Motor neuron (in vitro differentiated cells): ENCODE data around the gene PDCD11. TPM values are rescaled to one million over a fixed set of nuclear protein-coding genes. Genes with fewer than 3 reads are reported as not detected.

Source experiments
- ATAC-seq, 8 experiments: fragments of 200-7000 bp; cut with Tn5 transposase; replicated peaks in 6 of 8; 2 replicates each; pipeline ENCODE4 v1.8.0; 2021; ENCODE audit warnings: mild to moderate bottlenecking in 8 of 8, moderate library complexity in 8 of 8
- H3K27ac ChIP-seq, 2 donors: fragments of 250-450 bp; sonication (Bioruptor Pico); 2 replicates each; pipeline ENCODE4 v1.9.0; 2021; ENCODE audit warnings: antibody characterized with exemption in 2 of 2, mild to moderate bottlenecking in 2 of 2, moderate library complexity in 1 of 2
- H3K4me1 ChIP-seq, 2 donors: fragments of 250-450 bp; sonication (Bioruptor Pico); replicated peaks in 1 of 2; 2 replicates each; pipeline ENCODE4 v1.6.1; 2021; ENCODE audit warnings: antibody characterized with exemption in 2 of 2, mild to moderate bottlenecking in 2 of 2, moderate library complexity in 1 of 2
- H3K4me3 ChIP-seq, 5 donors: fragments of 250-450 bp; sonication (Bioruptor Pico); 2 replicates each; pipeline ENCODE4 v1.9.0; 2021; ENCODE audit warnings: antibody characterized with exemption in 5 of 5, mild to moderate bottlenecking in 5 of 5, moderate library complexity in 4 of 5
- WGBS, 10 experiments: fragments of 450-650 bp; shearing (Covaris generic); methylation state at CpG; one replicate each; pipeline ENCODE4 v1.0.0; 2022; 5-methylcytosine and 5-hydroxymethylcytosine counted together
- in situ Hi-C, 9 experiments: fragments of 400-800 bp; cut with MboI; loops; one replicate each; pipeline ENCODE4 v1.15.0; 2021; ENCODE audit warnings: low sequenced_read_pairs in 9 of 9, low pct_unique_long_range_greater_than_20kb in 2 of 9; ENCODE audit not compliant: unreplicated experiment in 9 of 9
- total RNA-seq, 8 experiments: library from RNA; unstranded; fragments of 300-600 nt; gene quantifications; 2 replicates each; pipeline versions ENCODE4 v1.2.3 to v1.2.4, GENCODE V29; 2022

The PDCD11 gene
- total RNA-seq, 8 experiments from 2014 or later: 20.6 to 60.1 (median 39.2) TPM

DNA sequence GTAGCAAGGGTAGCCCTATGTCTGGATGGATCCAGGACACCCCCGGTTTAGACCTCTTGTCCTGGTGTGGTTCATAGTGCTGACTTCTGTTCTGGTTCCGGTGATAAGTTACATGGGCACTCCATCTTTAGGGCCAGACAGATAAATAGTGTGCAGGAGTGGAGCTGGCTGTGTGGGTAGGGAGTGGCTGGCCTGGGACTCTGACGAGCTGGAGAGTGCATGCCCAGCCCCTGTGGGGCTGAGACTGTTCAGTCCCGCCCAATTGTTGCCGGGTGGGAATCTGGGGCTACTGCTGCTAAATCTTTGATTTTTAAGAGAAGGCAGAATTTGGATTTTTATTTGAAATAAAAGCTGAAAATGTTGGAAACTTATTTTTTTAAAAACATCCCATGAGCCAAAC, 27.3 kb downstream of the PDCD11 start:
- Histone ChIP-seq H3K4me3 (no peak overlapping the region), H3K4me1 (no peaks in the 10 kb centered on the region), H3K27ac (no peak overlapping the region)
- WGBS, 10 experiments: 53 to 100% (median 90%) methylated on average over 1 to 4 of the region's 5 CpGs; no CpG with 5 or more reads in 6 of the 10 experiments
- in situ Hi-C loops: loop anchor here in 1 of 9 experiments (25.0 kb wide), 1 partner anchor 164 kb away; no protein-coding TSS in a partner anchor
- ATAC-seq: peak in 2 of 8 experiments; percentile 75 to 87

DNA sequence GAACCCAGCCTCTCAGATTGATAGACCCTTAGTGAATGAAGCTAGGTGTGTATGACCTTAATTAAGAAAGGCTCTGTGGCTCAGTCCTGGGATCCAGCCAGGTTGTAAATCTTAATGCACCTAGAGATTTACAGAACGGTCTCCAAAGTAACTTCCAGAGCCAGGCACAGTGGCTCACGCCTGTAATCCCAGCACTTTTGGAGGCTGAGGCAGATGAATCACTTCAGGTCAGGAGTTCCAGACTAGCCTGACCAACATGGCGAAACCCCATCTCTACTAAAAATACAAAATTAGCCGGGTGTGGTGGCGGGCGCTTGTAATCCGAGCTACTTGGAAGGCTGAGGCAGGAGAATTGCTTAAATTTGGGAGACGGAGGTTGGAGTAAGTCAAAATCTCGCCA, 31.4 kb downstream of the PDCD11 start:
- WGBS, 10 experiments: 76 to 98% (median 90%) methylated on average over 4 to 9 of the region's 9 CpGs; no CpG with 5 or more reads in 1 of the 10 experiments

DNA sequence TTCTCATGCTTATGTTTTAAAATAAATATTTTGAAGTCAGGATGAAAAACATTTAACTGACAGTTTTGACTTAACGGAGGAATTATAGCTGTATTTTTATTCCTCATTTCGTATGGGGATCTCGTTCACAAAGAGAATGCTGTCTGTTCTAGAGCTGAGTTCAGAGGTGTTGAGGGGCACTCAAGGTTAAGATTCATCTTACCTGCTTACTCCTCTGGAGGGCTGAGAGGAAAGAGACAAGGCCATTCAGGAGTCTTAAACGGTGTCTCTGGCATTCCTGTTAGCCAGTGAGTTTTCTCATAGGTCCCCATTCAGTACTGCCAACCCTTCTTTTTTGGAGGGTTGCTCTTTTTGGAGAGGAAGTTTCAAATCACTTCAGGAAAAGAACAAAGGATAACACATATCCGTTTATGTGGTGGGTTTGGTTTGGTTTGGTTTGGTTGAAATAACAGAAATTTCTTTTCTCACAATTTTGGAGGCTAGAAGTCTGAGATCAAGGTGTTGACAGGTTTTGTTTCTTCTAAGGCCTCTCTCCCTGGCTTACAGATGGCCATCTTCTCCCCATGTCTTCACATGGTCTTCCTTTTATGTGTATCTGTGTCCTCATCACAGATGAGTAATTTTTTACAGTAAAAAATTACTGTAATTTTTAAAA, 32.7 kb downstream of the PDCD11 start:
- Histone ChIP-seq H3K27ac (no peak overlapping the region), H3K4me3 (no peak overlapping the region), H3K4me1 (no peaks in the 10 kb centered on the region)
- 17 to 100% (median 87%) methylated on average over 1 to 5 of the region's 5 CpGs; no CpG with 5 or more reads in 1 of the 10 experiments for WGBS, 10 experiments
- no peak for ATAC-seq
- in situ Hi-C loops: no loop called here

More for the DNA sequence above, 31.4 kb downstream of the PDCD11 start:
- Histone ChIP-seq H3K27ac (no peak overlapping the region), H3K4me1 (no peaks in the 10 kb centered on the region), H3K4me3 (no peak overlapping the region)
- no peak for ATAC-seq
- in situ Hi-C loops: no loop called here

DNA sequence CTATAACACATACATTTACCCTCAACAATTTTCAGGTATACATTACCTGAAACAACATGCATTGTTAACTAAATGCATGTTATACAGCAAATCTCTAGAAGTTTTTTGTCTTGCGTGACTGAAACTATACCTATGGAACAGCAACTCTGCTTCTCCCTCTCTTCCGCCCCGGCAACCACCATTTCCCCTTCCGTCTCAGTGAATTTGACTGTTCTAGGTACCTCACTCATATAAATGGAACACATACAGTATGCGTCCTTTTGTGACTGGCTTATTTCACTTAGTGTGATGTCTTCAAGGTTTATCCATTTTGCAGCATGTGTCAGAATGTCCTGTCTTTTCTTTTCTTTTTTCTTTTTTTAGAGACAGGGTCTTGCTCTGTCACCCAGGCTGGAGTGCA, 33.2 kb downstream of the PDCD11 start:
- Histone ChIP-seq H3K4me3 (no peak overlapping the region), H3K27ac (no peak overlapping the region), H3K4me1 (no peaks in the 10 kb centered on the region)
- ATAC-seq: no peak
- in situ Hi-C loops: no loop called here
- WGBS, 10 experiments: 83 to 100% (median 96%) methylated on average over 2 to 5 of the region's 5 CpGs; no CpG with 5 or more reads in 1 of the 10 experiments

DNA sequence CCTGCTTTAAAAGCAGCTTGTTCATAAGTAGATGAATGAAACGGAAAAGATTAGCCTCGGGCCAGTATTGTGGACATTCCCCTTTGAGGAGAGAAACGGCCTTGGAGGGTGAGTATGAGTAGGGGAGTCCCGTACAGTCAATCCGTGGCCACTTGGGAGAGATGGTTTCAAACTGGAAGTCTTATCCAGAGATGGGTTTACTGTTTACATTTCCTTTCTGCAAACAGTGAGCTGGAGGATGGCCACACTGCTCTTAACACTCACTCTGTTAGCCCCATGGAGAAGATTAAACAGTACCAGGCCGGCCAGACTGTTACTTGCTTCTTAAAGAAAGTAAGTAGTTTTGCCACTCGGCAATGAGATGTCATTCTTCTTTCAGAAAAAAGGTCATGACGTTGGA, 35.5 kb downstream of the PDCD11 start:
- in situ Hi-C loops: no loop called here
- peak in 2 of 8 experiments; percentile 32 to 89 for ATAC-seq
- Histone ChIP-seq H3K4me1 (no peaks in the 10 kb centered on the region), H3K4me3 (no peak overlapping the region), H3K27ac (no peak overlapping the region)
- 65 to 96% (median 87%) methylated on average over 2 to 8 of the region's 8 CpGs for WGBS, 10 experiments

DNA sequence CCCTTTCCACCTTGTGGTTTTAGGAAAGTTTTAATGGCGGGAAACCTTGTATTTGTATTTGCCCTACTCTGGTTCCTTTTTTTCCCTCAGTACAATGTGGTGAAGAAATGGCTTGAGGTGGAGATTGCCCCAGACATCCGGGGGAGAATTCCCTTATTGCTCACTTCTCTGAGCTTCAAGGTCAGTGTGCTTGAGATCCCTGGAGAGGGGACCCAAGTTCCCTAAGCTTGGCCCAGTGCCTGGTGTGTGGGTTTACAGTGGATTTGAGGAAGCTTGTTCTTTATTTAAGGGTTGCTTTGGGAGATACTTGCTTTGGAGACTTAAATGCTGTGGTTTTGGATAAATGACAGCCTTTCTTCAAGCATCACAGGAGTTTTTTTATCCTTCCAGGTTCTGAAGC, 37.4 kb downstream of the PDCD11 start:
- H3K27ac ChIP-seq: no peak overlapping the region
- in situ Hi-C loops: no loop called here
- H3K4me1 ChIP-seq: no peaks in the 10 kb centered on the region
- no peak for ATAC-seq
- 67 to 100% (median 86%) methylated on average over 1 to 2 of the region's 2 CpGs; no CpG with 5 or more reads in 7 of the 10 experiments for WGBS, 10 experiments
- H3K4me3 ChIP-seq: no peak overlapping the region

DNA sequence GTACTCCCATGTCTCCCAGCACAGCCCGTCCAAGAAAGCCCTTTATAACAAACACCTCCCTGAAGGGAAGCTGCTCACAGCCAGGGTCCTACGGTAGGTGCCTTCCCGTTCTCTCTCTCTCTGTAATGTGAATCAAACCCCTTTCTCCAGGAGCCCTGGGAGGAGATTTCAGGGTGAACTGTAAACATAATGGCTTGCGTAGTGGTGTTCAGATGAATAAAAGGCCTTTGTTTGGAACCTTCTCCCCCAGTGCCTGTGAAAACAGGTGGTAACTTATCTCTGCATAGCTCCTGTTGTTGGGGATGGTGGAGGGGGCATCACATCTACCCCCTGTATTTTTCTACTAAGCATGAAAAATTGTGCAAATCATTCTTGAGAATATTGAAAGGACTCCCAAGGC, 43.4 kb downstream of the PDCD11 start:
- no peak for ATAC-seq
- no peak overlapping the region for H3K4me3 ChIP-seq
- 74 to 95% (median 90%) methylated on average over 2 to 4 of the region's 4 CpGs; no CpG with 5 or more reads in 5 of the 10 experiments for WGBS, 10 experiments
- in situ Hi-C loops: no loop called here
- H3K27ac ChIP-seq: no peak overlapping the region
- no peaks in the 10 kb centered on the region for H3K4me1 ChIP-seq

DNA sequence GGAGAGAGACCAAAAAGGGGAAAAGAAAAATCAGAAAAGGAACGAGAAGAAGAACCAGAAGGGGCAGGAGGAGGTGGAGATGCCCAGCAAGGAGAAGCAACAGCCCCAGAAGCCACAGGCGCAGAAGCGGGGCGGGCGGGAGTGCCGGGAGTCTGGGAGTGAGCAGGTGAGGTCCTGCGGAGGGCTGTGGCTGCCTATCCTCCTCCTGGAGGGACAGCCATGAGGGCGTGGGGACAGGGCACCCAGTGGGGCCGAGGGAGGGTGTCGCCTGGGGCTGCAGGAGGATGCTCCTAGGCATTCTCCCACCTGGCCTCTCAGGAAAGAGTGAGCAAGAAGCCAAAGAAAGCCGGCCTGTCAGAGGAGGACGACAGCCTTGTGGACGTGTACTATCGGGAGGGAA, 44.0 kb downstream of the PDCD11 start:
- H3K27ac ChIP-seq: no peak overlapping the region
- no peak for ATAC-seq
- 70 to 100% (median 100%) methylated on average over 2 to 3 of the region's 14 CpGs; no CpG with 5 or more reads in 7 of the 10 experiments for WGBS, 10 experiments

DNA sequence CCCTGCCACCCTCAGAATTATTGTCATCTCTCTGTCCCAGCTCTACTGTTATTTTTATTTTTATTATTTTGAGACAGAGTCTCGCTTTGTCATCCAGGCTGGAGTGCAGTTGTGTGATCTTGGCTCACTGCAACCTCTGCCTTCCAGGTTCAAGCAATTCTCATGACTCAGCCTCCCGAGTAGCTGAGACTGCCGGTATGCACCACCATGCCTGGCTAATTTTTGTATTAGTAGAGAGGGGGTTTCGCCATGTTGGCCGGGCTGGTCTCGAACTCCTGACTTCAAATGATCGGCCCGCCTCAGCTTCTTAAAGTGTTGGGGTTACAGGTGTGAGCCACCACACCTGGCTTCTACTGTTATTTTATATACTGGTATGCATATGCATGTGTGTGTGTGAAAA, 44.8 kb downstream of the PDCD11 start:
- H3K4me1 ChIP-seq: no peaks in the 10 kb centered on the region
- in situ Hi-C loops: no loop called here
- no peak for ATAC-seq

More for the DNA sequence above, 44.0 kb downstream of the PDCD11 start:
- Histone ChIP-seq H3K4me3 (no peak overlapping the region), H3K4me1 (no peaks in the 10 kb centered on the region)
- in situ Hi-C loops: no loop called here

DNA sequence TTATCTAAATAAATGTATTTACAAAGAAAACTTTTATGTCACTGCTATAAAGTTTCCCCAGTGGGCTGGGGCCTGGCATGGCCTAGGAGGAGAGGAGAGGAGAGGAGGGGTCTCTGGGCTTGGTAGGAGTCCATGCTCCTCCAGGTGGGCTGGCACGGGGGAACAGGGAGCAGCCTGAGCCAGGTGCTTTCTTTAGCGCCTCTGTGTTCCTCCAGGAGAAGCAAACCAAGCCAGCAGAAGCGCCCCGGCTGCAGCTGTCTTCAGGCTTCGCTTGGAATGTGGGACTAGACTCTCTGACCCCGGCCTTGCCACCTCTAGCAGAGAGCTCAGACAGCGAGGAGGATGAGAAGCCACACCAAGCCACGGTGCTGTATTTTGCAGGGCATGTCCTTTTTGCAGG, 45.2 kb downstream of the PDCD11 start:
- Histone ChIP-seq H3K27ac (no peak overlapping the region), H3K4me1 (no peaks in the 10 kb centered on the region), H3K4me3 (no peak overlapping the region)
- in situ Hi-C loops: no loop called here
- 76 to 100% methylated on average over 2 to 3 of the region's 8 CpGs; no CpG with 5 or more reads in 8 of the 10 experiments for WGBS, 10 experiments
- no peak for ATAC-seq

More for the DNA sequence above, 44.8 kb downstream of the PDCD11 start:
- 80 to 97% (median 90%) methylated on average over 2 to 6 of the region's 8 CpGs; no CpG with 5 or more reads in 4 of the 10 experiments for WGBS, 10 experiments
- no peak overlapping the region for H3K4me3 ChIP-seq
- no peak overlapping the region for H3K27ac ChIP-seq

DNA sequence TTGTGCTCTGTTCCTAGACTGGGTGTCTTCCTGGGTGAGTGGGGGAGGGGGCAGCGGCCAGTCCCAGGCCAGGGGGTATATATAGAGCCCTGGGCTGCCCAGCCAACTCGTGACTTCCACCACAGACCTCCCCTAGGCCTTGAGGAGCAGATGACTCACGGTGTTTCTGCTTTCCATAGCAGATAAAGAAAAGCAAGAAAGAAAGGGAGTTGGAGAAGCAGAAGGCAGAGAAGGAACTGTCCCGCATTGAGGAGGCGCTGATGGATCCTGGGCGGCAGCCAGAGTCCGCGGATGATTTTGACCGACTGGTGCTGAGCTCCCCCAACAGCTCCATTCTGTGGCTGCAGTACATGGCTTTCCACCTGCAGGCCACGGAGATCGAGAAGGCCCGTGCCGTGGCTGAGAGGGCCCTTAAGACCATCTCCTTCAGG, 45.6 kb downstream of the PDCD11 start:
- in situ Hi-C loops: no loop called here
- ATAC-seq: no peak
- H3K4me1 ChIP-seq: no peaks in the 10 kb centered on the region
- WGBS, 10 experiments: 53 to 100% (median 96%) methylated on average over 1 to 5 of the region's 13 CpGs; no CpG with 5 or more reads in 5 of the 10 experiments
- H3K27ac ChIP-seq: no peak overlapping the region
- H3K4me3 ChIP-seq: no peak overlapping the region

DNA sequence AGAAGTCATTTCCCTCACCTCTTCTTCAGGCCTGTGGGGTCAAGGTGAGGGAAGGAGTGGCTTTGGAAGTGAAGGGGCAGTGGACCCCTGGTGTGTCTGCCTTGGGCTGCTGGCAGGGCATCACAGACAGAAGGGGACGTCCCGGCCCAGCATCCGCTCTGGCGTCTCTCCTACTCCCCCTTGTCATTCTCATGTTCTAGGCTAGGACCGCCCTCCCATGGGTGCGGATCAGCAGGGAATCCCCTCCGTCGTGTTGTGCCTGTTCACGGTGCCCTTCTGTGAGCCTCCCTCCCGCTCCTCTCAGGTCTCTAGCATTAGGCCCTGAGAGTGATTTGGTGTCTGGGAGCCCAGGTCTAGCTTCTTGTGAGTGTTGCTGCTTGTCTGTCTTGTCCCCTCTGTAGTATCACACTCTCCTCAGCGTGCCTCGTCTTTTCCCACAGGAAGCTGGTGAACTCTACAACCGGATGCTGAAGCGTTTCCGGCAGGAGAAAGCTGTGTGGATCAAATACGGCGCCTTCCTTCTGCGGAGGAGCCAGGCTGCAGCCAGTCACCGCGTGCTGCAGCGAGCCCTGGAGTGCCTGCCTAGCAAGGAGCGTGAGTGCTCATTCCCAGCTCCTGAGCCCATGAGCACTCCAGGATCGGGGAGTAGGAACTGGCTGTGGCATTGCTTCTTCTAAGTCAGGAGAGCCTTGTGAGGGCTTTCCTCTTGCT, 47.2 kb downstream of the PDCD11 start:
- no peak overlapping the region for H3K27ac ChIP-seq
- in situ Hi-C loops: no loop called here
- no peak for ATAC-seq
- 66 to 100% (median 90%) methylated on average over 2 to 17 of the region's 23 CpGs; no CpG with 5 or more reads in 3 of the 10 experiments for WGBS, 10 experiments
- H3K4me3 ChIP-seq: no peak overlapping the region
- no peaks in the 10 kb centered on the region for H3K4me1 ChIP-seq

DNA sequence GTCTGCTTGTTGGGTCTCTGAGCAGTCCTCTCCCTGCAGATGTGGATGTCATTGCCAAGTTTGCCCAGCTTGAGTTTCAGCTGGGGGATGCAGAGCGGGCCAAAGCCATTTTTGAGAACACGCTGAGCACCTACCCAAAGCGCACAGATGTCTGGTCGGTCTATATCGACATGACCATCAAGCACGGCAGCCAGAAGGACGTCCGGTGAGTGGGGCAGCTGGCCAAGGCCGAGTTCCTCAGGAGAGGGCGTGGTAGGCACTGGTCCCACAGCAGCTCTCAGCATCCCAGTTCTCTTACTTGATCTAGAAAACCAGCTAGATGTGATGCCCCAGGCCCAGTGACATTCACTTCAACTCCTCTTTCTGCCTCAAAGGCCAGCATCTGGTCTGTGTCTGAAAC, 48.1 kb downstream of the PDCD11 start:
- 100% methylated on average over 1 to 3 of the region's 10 CpGs; no CpG with 5 or more reads in 8 of the 10 experiments for WGBS, 10 experiments
- Histone ChIP-seq H3K4me3 (no peak overlapping the region), H3K4me1 (no peaks in the 10 kb centered on the region), H3K27ac (no peak overlapping the region)
- ATAC-seq: no peak
- in situ Hi-C loops: no loop called here
